GM12874 (cell line): ENCODE data around the gene SPI1.

Experiments
- CTCF ChIP-seq: IDR thresholded peaks from 2 replicates; pipeline ENCODE4 v1.5.1; 2011; ENCODE audit warnings: low read depth, mild to moderate bottlenecking, control low read depth, low read length, moderate library complexity; ENCODE audit not compliant: insufficient read depth

SPI1 gene

GRCh38 chr11:47373876-47374719, 4.2 kb downstream of the SPI1 start:
- TF ChIP-seq CTCF: peak; percentile 97

GRCh38 chr11:47372422-47372821, 5.9 kb downstream of the SPI1 start:
- no peak for TF ChIP-seq CTCF

GRCh38 chr11:47369676-47370075, 8.7 kb downstream of the SPI1 start:
- TF ChIP-seq CTCF: no peak

GRCh38 chr11:47366020-47366490, 12.3 kb downstream of the SPI1 start:
- no peak for TF ChIP-seq CTCF

GRCh38 chr11:47361419-47361818, 16.9 kb downstream of the SPI1 start:
- no peak for TF ChIP-seq CTCF

GRCh38 chr11:47360341-47360740, 18.0 kb downstream of the SPI1 start:
- TF ChIP-seq CTCF: no peak

GRCh38 chr11:47359586-47359985, 18.8 kb downstream of the SPI1 start:
- no peak for TF ChIP-seq CTCF
